Fibroblast of lung (primary cell): ENCODE data around the gene DOCK3. TPM values are rescaled to one million over a fixed set of nuclear protein-coding genes. Genes with fewer than 3 reads are reported as not detected.

ENCODE experiments used
- DNase-seq, 2 donors: peaks; one replicate each; pipeline versions ENCODE4 v3.0.0 to v3.0.0-alpha.2; 2010; ENCODE audit warnings: low read depth in 2 of 2
- H2AFZ ChIP-seq: 2 replicates; pipeline ENCODE4 v1.5.1; 2012; ENCODE audit warnings: low read length, control low read depth, inconsistent platforms
- H3K27ac ChIP-seq: 2 replicates; pipeline ENCODE4 v1.5.1; 2011; ENCODE audit warnings: low read length, control low read depth; ENCODE audit not compliant: insufficient read depth
- H3K27me3 ChIP-seq: 2 replicates; pipeline ENCODE4 v1.5.1; 2011; ENCODE audit warnings: mild to moderate bottlenecking, low read length; ENCODE audit not compliant: control insufficient read depth, insufficient read depth
- H3K36me3 ChIP-seq: 2 replicates; pipeline ENCODE4 v1.5.1; 2011; ENCODE audit warnings: low read length; ENCODE audit not compliant: control insufficient read depth, insufficient read depth
- H3K4me1 ChIP-seq: 2 replicates; pipeline ENCODE4 v1.5.1; 2011; ENCODE audit warnings: low read length; ENCODE audit not compliant: control insufficient read depth, insufficient read depth; ENCODE audit errors: extremely low read depth
- H3K4me2 ChIP-seq: 2 replicates; pipeline ENCODE4 v1.5.1; 2011; ENCODE audit warnings: low read length, control low read depth; ENCODE audit not compliant: insufficient read depth; ENCODE audit errors: extremely low read depth
- H3K4me3 ChIP-seq, 4 experiments: fragments of 200-600 bp in 1 of 4; sonication (generic) in 1 of 4; replicated peaks in 1 of 4; 2 replicates each; pipeline ENCODE4 v1.5.1; 2011 to 2016; ENCODE audit warnings: low read length in 4 of 4, low read depth in 3 of 4, mild to moderate bottlenecking in 3 of 4, control low read depth in 2 of 4, inconsistent platforms in 1 of 4, mixed read lengths in 1 of 4; ENCODE audit not compliant: insufficient read depth in 1 of 4; ENCODE audit errors: control extremely low read depth in 1 of 4
- H3K79me2 ChIP-seq: 2 replicates; pipeline ENCODE4 v1.5.1; 2012; ENCODE audit warnings: mild to moderate bottlenecking, low read length, inconsistent platforms; ENCODE audit not compliant: control insufficient read depth, insufficient read depth
- H3K9ac ChIP-seq: 2 replicates; pipeline ENCODE4 v1.5.1; 2011; ENCODE audit warnings: mild to moderate bottlenecking, low read length, control low read depth; ENCODE audit not compliant: insufficient read depth
- H3K9me3 ChIP-seq: 2 replicates; pipeline ENCODE4 v1.5.1; 2012; ENCODE audit warnings: low read depth, low read length; ENCODE audit not compliant: control insufficient read depth, insufficient read depth
- H4K20me1 ChIP-seq: 2 replicates; pipeline ENCODE4 v1.5.1; 2011; ENCODE audit warnings: low read length; ENCODE audit not compliant: control insufficient read depth, insufficient read depth; ENCODE audit errors: extremely low read depth
- CTCF ChIP-seq, 2 donors: IDR thresholded peaks in 1 of 2; conservative IDR thresholded peaks in 1 of 2; 1 replicate in 1 of 2; 2 replicates in 1 of 2; pipeline ENCODE4 v1.5.1; 2011 to 2012; ENCODE audit warnings: low read length in 2 of 2, control low read depth in 1 of 2, inconsistent platforms in 1 of 2, low read depth in 1 of 2, mild to moderate bottlenecking in 1 of 2
- EZH2 ChIP-seq: IDR thresholded peaks from 2 replicates; pipeline ENCODE4 v1.5.1; 2012; ENCODE audit warnings: low read length, control low read depth, mild to moderate bottlenecking; ENCODE audit errors: missing control alignments
- polyA plus RNA-seq, 2 donors: library from polyadenylated mRNA; depleted of rRNA in 1 of 2; stranded (reverse) in 1 of 2; unstranded in 1 of 2; fragments of >200 nt; gene quantifications; 2 replicates each; pipeline ENCODE4 v1.2.1, GENCODE V29; 2011 to 2012; ENCODE audit warnings: missing spikeins in 1 of 2
- total RNA-seq: library from RNA; depleted of rRNA; stranded (reverse); fragments of >200 nt; gene quantifications from 2 replicates; pipeline ENCODE4 v1.2.1, GENCODE V29; 2014

The DOCK3 gene
- total and polyA plus RNA-seq, 2 donors (not counting 1 experiment from before 2014, with no cell fraction given), result 0.07 to 0.17 TPM

GRCh38 chr3:50627407-50628051, 47.2 kb upstream of the DOCK3 start:
- H3K4me3 ChIP-seq, result no peak overlapping the region
- H3K9me3 ChIP-seq, result no peaks in the 10 kb centered on the region
- no peaks in the 10 kb centered on the region for H3K79me2 ChIP-seq
- H3K27ac ChIP-seq, result peak overlapping the region; percentile 40
- H3K36me3 ChIP-seq, result no peaks in the 10 kb centered on the region
- peak overlapping the region; percentile 37 for H3K4me2 ChIP-seq
- peak; percentile 31 to 41 for TF ChIP-seq CTCF (conservative IDR thresholded peaks at IDR 0.05 in 1 of 2, IDR thresholded peaks at IDR 0.05 in 1 of 2; ENCODE audit: low read depth in 1 of 2, low read length in 2 of 2)
- TF ChIP-seq EZH2, result no peak
- DNase-seq, result peak; percentile 67 to 79
- H3K4me1 ChIP-seq, result peaks cover 8% of the 10 kb centered on the region
- H2AFZ ChIP-seq, result no peak overlapping the region
- H4K20me1 ChIP-seq, result no peaks in the 10 kb centered on the region
- no peaks in the 10 kb centered on the region for H3K27me3 ChIP-seq
- no peak overlapping the region for H3K9ac ChIP-seq

- no peak for DNase-seq
- Histone ChIP-seq H3K9ac (no peak overlapping the region), H3K79me2 (no peaks in the 10 kb centered on the region), H3K27me3 (no peaks in the 10 kb centered on the region), H3K4me1 (peaks cover 8% of the 10 kb centered on the region), H3K36me3 (no peaks in the 10 kb centered on the region), H3K9me3 (no peaks in the 10 kb centered on the region), H3K4me2 (no peak overlapping the region), H3K4me3 (no peak overlapping the region), H4K20me1 (no peaks in the 10 kb centered on the region), H3K27ac (no peak overlapping the region), H2AFZ (no peak overlapping the region)
- TF ChIP-seq CTCF (conservative IDR thresholded peaks at IDR 0.05 in 1 of 2, IDR thresholded peaks at IDR 0.05 in 1 of 2; ENCODE audit: low read depth in 1 of 2, low read length in 2 of 2), result no peak
- TF ChIP-seq EZH2, result no peak
These were observed 46.1 kb upstream of the DOCK3 start for GRCh38 chr3:50628601-50629000.

DNA sequence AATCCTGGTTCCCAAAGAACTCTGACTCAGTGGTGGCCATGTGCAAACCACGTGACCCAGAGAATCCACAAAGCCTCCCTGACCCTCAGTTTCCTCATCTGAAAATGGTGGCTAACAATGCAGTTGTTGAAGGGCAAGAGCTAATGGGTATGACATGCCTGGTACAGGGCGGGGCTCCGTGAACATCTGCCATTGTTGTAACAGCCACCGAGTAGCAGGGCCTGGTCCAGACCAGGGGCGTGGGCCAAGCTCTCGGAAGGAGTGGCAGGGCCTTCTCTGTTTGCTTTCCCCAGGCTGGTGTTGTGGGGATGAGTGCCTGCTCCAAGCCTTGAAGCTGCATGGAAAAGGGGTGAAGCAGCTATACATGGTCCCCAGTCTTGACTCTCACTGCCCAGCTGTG, 44.3 kb upstream of the DOCK3 start:
- peaks cover 8% of the 10 kb centered on the region for H3K4me1 ChIP-seq
- no peaks in the 10 kb centered on the region for H3K79me2 ChIP-seq
- no peak overlapping the region for H3K27ac ChIP-seq
- TF ChIP-seq CTCF (conservative IDR thresholded peaks at IDR 0.05 in 1 of 2, IDR thresholded peaks at IDR 0.05 in 1 of 2; ENCODE audit: low read depth in 1 of 2, low read length in 2 of 2), result no peak
- TF ChIP-seq EZH2, result no peak
- H3K4me2 ChIP-seq, result no peak overlapping the region
- no peaks in the 10 kb centered on the region for H4K20me1 ChIP-seq
- no peak overlapping the region for H3K4me3 ChIP-seq
- no peaks in the 10 kb centered on the region for H3K9me3 ChIP-seq
- no peak overlapping the region for H2AFZ ChIP-seq
- no peaks in the 10 kb centered on the region for H3K36me3 ChIP-seq
- no peaks in the 10 kb centered on the region for H3K27me3 ChIP-seq
- no peak for DNase-seq
- no peak overlapping the region for H3K9ac ChIP-seq
